HTR-8/SVneo (cell line): ENCODE results near the gene STAP2.
A peak's percentile ranks its signal among the peaks of the same experiment; 100 is the strongest.
"Not testable (repeated sequence)": the region's sequence is repeated elsewhere in the genome, so short reads cannot be mapped to it uniquely, and the experiment has no call there.

Source experiments
- DNase-seq: peaks from one replicate; pipeline ENCODE4 v3.0.0; 2011; ENCODE audit warnings: low spot score, mixed read lengths; ENCODE audit not compliant: insufficient read length
- FAIRE-seq: peaks from 2 replicates; lab custom pipeline; 2011; peaks lifted over from hg19 to GRCh38; lab: Jason Lieb, UNC

STAP2 gene

DNA sequence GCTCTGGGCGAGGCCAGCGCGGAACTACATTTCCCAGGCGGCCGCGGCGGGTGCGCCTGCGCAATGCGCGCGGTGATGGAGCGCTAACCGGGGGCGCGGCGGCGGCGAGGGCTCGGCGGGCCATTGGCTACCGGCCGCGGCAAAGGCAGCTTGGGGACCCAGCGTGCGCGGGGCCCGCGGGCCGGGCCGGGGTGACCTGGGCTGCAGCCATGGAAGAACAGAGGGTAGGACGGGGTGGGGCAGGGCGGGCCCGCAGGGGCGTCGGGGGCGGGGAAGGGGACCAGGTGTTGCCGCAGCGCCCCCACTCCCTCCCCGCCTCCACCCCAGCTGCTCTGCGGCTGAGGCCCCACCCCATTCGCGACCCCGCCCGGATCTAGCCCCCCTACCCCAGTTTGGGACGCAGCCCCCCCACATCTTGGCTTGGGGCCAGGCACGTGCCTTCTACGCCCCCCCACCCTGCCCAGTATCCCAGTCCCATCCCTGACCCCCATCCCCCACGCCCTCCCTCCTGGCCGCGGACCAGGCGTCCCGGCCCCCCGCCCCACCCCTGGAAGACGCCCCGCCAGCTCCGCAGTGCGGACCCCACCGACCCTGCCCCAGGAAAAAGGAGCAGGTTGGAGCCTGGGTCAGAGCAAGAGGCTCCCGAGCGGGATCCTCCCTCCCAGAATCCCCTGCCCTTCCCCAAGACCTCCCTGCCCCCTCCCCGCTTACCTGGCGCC is 33.9 kb downstream of the STAP2 start, which contains the start of gene FSD1:
Gene FSD1, plus strand, starts transcription at position 61 of the 719 bp plus-strand sequence. Its CDS starts 149 bp downstream, at position 210.
- DNase-seq (peak; percentile 92), FAIRE-seq (peak; percentile 91)

DNA sequence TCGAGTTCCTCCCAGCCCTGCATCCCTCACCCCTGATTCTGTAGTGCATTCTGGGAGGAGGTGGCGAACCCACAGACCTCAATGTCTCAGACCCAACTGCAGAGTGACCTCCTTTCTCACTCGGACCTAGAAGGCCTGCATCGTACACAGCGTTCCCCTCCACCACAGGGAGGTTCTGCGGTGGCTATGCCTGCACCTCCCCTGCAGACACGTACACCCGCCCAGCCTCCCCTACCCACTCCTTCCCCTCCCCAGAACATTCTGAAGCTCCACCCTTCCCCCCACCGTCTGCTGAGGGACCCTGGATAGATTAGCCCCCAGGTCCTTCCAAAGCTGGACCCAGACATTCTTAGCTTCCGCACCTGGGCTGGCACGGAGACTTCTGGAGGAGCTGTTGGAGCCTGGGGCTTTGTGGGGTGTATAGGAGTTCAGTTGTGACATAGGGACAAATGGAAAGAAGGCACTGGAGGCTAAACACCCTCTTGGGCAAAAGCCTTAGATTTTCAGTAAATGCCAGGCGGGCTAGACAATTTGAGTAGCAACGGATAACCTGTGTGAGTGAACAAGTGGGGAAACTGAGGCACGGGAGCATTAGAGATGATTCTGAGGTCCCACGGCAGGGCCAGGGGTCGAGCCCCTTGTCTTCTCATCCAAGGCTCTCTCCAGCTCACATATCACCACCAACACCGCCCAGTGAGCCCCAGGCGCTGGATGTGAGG is 34.6 kb downstream of the STAP2 start:
- no peak for FAIRE-seq
- DNase-seq: no peak

DNA sequence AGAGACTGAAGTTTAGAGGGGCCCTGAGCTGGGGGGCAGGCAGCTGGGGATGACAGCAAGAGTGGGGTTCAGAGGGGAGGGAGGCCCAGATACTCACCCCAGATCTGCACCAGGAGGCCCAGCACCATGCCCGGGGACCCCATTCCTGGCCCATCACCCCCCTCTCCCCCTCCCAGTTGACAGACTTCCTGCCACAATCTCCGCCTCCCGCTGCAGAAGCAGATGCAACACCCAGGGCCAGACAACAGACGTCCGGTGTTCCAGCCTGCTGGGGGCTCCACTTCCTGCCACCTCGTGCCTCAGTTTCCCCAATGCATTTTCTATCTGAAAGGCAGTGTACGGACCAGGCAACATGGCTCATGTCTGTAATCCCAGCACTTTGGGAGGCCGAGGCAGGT is 36.4 kb downstream of the STAP2 start, which contains the start of gene TMIGD2:
Gene TMIGD2, minus strand, starts transcription at position 147 of the 398 bp plus-strand sequence. Its CDS starts 4 bp downstream, at position 143.
- DNase-seq: no peak
- no peak for FAIRE-seq

DNA sequence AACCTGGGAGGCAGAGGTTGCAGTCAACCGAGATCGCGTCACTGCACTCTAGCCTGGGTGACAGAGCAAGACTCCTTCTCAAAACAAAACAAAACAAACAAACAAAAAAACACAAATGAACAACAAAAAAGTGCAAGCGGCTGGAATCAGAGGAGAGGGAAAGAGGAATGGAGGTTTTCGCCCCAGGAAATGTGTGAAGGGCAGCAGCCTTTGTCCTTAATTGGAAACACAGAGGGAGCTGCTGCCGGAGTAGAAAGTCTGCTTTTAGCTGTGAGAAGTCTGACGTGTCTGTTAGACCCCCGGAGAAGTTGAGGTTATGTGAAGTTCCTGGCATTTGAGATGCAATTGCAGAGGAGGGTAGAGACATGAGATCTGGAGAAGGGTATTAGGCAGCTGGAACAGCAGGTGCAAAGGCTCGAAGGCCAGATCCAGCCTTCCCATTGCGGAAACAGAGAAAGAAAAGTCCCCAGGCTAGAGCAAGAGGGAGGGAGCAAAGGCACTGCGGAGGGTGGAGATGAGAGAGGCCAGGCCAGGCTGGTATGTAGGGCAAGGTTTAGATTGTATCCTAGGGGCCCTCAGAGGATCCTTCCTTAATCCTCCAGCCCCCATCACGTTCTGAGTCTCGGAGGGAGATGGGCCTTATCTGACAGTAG is 36.9 kb downstream of the STAP2 start:
- DNase-seq (no peak), FAIRE-seq (no peak)

GRCh38 chr19:4300589-4300988 is 38.0 kb downstream of the STAP2 start:
- DNase-seq: no peak
- FAIRE-seq: no peak

DNA sequence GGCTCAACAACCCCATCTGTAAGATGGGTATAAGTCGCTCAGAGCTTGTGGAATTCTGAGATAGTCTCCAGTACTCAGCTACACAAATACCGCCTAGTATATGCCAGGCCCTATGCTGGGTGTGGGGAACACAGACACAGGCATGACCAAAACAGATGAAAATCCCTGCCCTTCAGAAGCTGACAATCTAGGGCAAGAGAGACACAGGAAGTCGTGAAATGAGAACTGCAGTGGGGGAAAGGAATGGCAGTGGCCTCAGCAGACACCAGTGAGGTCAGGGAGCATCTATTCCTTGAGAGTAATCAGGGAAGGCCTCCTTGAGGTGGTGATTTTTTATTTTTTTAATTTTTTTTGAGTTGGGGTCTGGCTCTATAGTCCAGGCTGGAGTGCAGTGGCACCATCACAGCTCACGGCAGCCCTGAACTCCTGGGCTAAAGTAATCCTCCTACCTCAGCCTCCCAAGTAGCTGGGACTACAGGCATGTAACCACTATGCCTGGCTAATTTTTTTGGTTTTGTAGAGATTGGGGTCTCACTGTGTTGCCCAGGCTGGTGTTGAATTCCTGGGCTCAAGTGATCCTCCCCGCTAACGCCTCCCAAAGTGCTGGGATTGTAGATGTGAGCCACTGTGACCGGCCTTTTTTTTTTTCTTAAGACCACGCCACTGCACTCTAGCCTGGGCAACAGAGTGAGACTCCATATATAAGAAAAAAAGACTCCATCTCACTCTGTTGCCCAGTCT is 39.6 kb downstream of the STAP2 start:
- DNase-seq (no peak), FAIRE-seq (no peak)

DNA sequence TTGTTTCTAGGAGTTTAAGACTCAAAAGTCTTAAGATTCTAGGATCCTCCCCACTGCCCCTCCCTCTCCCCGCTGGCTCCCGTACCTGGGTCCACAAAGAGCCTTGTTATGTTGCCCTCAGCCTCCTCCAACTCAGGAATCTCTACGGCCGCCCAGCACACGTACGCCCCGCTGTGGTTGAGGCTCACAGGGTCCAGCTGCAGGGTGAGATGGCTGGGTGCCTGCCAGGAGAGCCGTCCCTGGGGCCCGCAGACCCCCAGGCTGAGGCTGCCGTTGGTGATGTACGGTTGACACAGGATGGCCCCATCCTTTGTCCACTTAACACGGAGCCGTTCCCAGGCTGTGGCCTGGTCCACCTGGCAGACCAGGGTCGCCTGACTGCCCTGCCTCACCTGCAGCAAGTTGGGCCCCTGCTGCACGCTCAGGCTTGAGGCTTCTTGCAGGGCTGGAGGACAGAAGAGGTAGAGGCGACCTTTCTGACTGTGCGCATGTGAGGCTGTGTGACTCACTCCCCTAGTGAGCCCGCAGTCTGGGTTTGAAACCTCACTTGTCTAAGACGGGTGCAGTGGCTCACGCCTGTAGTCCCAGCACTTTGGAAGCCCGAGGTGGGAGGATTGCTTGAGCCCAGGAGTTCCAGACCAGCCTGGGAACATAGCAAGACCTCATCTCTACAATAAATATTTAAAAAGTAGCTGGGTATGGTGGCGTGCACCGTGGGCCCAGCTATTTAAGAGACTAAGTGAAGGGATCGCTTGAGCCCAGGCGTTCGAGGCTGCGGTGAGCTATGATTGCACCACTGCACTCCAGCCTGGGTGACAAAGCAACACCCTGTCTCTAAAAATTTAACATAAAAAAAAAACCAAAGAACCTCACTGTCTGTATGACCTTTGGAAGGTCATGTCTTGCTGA is 40.5 kb downstream of the STAP2 start:
- DNase-seq (no peak), FAIRE-seq (no peak)

GRCh38 chr19:4295972-4296771 is 42.5 kb downstream of the STAP2 start:
- no peak for DNase-seq

DNA sequence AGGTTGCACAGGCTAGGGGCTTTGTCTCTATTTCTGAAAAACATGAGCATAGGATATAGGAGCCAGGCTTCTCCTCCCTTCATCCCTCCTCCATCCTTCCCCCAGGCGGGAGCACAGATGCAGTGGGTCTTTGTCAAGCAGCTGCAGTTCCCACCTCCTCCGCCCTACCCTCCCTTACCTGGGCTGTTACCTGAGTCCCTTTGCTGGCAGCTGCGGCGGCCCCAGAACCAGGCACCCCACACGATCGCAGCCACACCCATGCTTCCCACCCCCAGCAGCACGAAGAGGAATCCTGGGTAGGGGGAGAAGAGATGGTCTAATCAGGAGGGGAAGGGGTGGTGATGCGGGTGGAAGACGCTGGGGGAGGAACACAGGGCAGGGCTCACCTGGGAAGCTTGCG is 44.2 kb downstream of the STAP2 start:
- no peak for FAIRE-seq
- no peak for DNase-seq

More at GRCh38 chr19:4295972-4296771, 42.5 kb downstream of the STAP2 start:
- no peak for FAIRE-seq

DNA sequence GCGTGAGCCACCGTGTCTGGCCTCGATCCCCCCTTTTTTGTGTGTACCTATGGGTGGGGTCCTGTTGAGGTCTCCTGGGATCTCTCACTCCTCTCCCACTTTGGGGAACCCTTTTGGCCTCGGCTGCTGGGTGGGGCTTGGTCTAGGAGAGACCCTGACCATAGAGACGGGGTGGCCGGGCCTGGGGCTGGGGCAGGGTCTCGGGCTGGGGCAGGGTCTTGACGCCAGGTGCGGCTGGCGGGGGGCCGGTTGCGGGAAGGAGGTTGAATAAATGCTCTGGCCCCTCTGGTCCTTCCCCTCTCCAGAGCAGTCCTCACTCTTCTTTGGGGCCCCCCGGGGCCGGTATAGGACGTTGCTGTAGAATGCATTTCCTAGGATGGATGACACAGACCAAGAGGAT is 46.1 kb downstream of the STAP2 start:
- DNase-seq: no peak
- FAIRE-seq: no peak

GRCh38 chr19:4291184-4291732 is 47.4 kb downstream of the STAP2 start:
- no peak for FAIRE-seq

DNA sequence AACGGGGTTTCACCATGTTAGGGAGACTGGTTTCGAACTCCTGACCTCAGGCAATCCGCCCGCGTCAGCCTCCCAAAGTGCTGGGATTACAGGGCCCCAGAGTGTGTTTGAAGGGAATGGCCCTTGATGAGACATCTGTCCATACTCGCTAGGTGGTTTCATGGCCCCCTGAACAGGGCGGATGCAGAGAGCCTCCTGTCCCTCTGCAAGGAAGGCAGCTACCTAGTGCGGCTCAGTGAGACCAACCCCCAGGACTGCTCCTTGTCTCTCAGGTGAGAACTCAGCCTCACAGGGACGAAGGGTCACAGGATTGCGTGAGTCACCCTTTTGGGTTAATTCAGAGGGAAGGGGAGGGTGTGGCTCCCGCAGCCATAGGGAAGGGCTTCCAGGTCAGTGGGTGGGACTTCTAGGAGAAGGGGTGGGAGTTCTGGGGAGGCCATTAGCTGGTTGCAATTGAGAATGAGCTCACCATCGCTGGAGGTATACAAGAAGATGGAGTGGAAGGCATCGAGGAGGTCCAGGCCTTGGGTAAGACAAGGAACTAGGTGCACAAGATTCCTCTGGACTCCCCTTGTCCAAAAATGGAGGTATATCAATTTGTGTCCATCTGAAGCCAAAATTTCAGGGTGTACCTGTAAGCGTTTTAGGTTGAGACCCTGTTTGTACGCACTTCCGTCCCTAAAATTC is 50.4 kb downstream of the STAP2 start:
- DNase-seq: no peak
- FAIRE-seq: no peak

More at GRCh38 chr19:4291184-4291732, 47.4 kb downstream of the STAP2 start:
- no peak for DNase-seq

GRCh38 chr19:4286141-4286540 is 52.5 kb downstream of the STAP2 start:
- FAIRE-seq, DNase-seq: not testable (repeated sequence)

DNA sequence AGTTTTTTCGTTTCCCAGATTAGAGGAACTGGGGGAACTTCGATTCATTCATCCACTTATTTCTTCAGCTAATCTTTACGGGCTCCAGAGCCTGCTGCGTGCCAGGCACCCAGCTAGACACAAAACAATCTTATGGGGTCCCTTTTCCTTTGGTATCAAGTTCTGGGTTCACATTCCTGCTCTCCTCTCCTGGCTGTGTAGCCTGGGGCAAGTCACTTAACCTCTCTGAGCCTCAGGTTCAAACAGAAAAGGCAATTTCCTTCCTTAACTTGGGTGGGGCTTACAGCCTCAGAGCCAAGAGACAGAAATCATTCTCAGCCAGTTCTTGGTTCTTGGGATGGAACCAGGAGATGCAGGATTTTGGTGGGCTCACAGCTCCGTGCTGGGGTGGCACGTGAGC is 53.7 kb downstream of the STAP2 start:
- no peak for FAIRE-seq
- no peak for DNase-seq

GRCh38 chr19:4284176-4284958 is 54.3 kb downstream of the STAP2 start:
- no peak for FAIRE-seq
- DNase-seq: no peak

GRCh38 chr19:4279530-4280422 is 58.9 kb downstream of the STAP2 start:
- no peak for FAIRE-seq
- DNase-seq: no peak
